Stomach (tissue), 4 donors: ENCODE measurements around the gene GAB1.

ENCODE experiments used
- POLR2A ChIP-seq, 4 donors: fragments of 450-650 bp; IDR thresholded peaks; one replicate each; pipeline ENCODE4 v1.6.1; 2016; ENCODE audit warnings: antibody characterized with exemption in 4 of 4, control low read depth in 2 of 4, mild to moderate bottlenecking in 1 of 4, moderate library complexity in 1 of 4
- POLR2AphosphoS5 ChIP-seq, 3 donors: sonication (generic); formaldehyde crosslinking; IDR thresholded peaks; one replicate each; pipeline ENCODE4 v1.6.1; 2016; ENCODE audit warnings: antibody characterized with exemption in 3 of 3
- TF ChIP-seq, protein P1 (sequence below), 7 experiments: fragments of 450-650 bp in 4 of 7; fragments of 200-600 bp in 3 of 7; sonication (generic) in 3 of 7; IDR thresholded peaks; one replicate each; pipeline ENCODE4 v1.5.1; 2016 to 2019; ENCODE audit warnings: antibody characterized with exemption in 7 of 7, control low read depth in 2 of 7, mild to moderate bottlenecking in 1 of 7

DNA sequence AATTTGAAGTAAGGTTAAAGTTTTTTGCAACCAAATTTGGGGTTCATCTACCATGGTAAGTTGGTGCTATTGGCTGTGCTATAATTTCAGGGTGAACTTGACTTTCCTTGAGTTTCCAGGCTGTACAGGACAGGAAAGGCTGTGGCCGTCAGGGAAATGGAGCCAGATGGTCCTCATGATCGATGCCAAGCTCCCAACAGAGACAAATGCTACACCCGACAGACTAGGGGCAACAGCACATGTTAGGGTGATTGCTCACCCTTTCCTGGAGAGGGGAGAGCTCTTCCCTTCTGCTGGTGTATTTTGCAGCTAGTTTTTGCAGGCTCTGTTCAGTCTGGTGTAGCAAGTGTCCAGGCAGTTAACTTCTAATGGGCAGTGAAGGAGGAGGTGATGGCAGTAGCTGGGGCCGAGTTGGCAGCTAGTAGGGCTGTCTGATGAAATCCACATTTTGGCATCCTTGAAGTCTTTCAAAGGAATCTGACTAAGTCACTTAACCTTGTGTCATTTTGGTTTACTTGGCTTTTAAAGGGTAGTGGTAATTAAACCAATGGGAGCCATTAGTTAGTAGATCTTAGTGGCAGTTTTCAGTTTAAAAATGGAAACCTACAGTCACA lies 47.8 kb downstream of the GAB1 start:
- TF ChIP-seq, protein P1, sequence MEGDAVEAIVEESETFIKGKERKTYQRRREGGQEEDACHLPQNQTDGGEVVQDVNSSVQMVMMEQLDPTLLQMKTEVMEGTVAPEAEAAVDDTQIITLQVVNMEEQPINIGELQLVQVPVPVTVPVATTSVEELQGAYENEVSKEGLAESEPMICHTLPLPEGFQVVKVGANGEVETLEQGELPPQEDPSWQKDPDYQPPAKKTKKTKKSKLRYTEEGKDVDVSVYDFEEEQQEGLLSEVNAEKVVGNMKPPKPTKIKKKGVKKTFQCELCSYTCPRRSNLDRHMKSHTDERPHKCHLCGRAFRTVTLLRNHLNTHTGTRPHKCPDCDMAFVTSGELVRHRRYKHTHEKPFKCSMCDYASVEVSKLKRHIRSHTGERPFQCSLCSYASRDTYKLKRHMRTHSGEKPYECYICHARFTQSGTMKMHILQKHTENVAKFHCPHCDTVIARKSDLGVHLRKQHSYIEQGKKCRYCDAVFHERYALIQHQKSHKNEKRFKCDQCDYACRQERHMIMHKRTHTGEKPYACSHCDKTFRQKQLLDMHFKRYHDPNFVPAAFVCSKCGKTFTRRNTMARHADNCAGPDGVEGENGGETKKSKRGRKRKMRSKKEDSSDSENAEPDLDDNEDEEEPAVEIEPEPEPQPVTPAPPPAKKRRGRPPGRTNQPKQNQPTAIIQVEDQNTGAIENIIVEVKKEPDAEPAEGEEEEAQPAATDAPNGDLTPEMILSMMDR (IDR thresholded peaks at IDR 0.05) = no peak
- no peak for TF ChIP-seq POLR2A (IDR thresholded peaks at IDR 0.05)
- TF ChIP-seq POLR2AphosphoS5 (IDR thresholded peaks at IDR 0.05) = peak in 1 of 3 donors; percentile 18
